Subcutaneous adipose tissue (tissue), 4 donors: ENCODE measurements around the gene UGT1A3. TPM values are rescaled to one million over a fixed set of nuclear protein-coding genes. Genes with fewer than 3 reads are reported as not detected.

Experiments used
- CTCF ChIP-seq: fragments of 450-650 bp; IDR thresholded peaks from one replicate; pipeline ENCODE4 v1.5.1; 2016; ENCODE audit warnings: low read depth, mild to moderate bottlenecking, control low read depth, antibody characterized with exemption, moderate library complexity
- total RNA-seq, 4 donors: library from RNA; depleted of rRNA; stranded (reverse); fragments of >200 nt; gene quantifications; one replicate each; pipeline ENCODE4 v1.1.0, GENCODE V29; 2016

The UGT1A3 gene
- total RNA-seq, 4 donors from 2014 or later: not detected

GRCh38 chr2:233817995-233818638, 89.3 kb downstream of the UGT1A3 start:
- TF ChIP-seq CTCF: no peak

- TF ChIP-seq CTCF: no peak
Measured at GRCh38 chr2:233818639-233819621, 90.1 kb downstream of the UGT1A3 start.

- no peak for TF ChIP-seq CTCF
Measured at GRCh38 chr2:233819884-233820773, 91.3 kb downstream of the UGT1A3 start.

GRCh38 chr2:233820774-233821105, 91.9 kb downstream of the UGT1A3 start:
- TF ChIP-seq CTCF: no peak

GRCh38 chr2:233821196-233821595, 92.4 kb downstream of the UGT1A3 start:
- no peak for TF ChIP-seq CTCF

- no peak for TF ChIP-seq CTCF
Measured at GRCh38 chr2:233821709-233822100, 92.9 kb downstream of the UGT1A3 start.
